Fibroblast of the aortic adventitia (primary cell): ENCODE results near the gene RHEX. TPM values are rescaled to one million over a fixed set of nuclear protein-coding genes. Genes with fewer than 3 reads are reported as not detected.

Source experiments
- DNase-seq: peaks from one replicate; pipeline ENCODE4 v3.0.0-alpha.2; 2010; ENCODE audit warnings: low read depth
- H3K4me3 ChIP-seq: 2 replicates; pipeline ENCODE4 v1.5.1; 2011; ENCODE audit warnings: low read depth, mild to moderate bottlenecking, control low read depth, low read length, moderate library complexity
- CTCF ChIP-seq: IDR thresholded peaks from 2 replicates; pipeline ENCODE4 v1.5.1; 2011; ENCODE audit warnings: mild to moderate bottlenecking, low read length, control low read depth, inconsistent platforms; ENCODE audit not compliant: insufficient read depth
- total RNA-seq: library from RNA; depleted of rRNA; stranded (reverse); fragments of >200 nt; gene quantifications from 2 replicates; pipeline ENCODE4 v1.2.3, GENCODE V29; 2012; ENCODE audit warnings: low replicate concordance

RHEX gene
- total RNA-seq, 1 donor, result not detected

- H3K4me3 ChIP-seq, result peak within 1 kb of the TSS; percentile 50
- DNase-seq, result peak; percentile 32
- TF ChIP-seq CTCF, result no peak
Observed at GRCh38 chr1:206117151-206117948, 64.4 kb downstream of the RHEX start, which contains the start of gene AVPR1B. Gene AVPR1B (minus strand): TSS chr1:206117388. CDS start chr1:206116890, 498 bp downstream.

- no peak for TF ChIP-seq CTCF
- no peak for DNase-seq
- no peak overlapping the region for H3K4me3 ChIP-seq
Observed at GRCh38 chr1:206120406-206120805, 67.4 kb downstream of the RHEX start.

GRCh38 chr1:206121269-206121668, 68.3 kb downstream of the RHEX start:
- DNase-seq, result no peak
- TF ChIP-seq CTCF, result no peak

GRCh38 chr1:206122686-206123085, 69.7 kb downstream of the RHEX start:
- DNase-seq, result no peak
- no peak overlapping the region for H3K4me3 ChIP-seq
- TF ChIP-seq CTCF, result no peak

More at GRCh38 chr1:206121269-206121668, 68.3 kb downstream of the RHEX start:
- H3K4me3 ChIP-seq, result no peak overlapping the region

GRCh38 chr1:206125346-206125745, 72.4 kb downstream of the RHEX start:
- H3K4me3 ChIP-seq, result no peak overlapping the region
- TF ChIP-seq CTCF, result no peak
- DNase-seq, result no peak

GRCh38 chr1:206127336-206127735, 74.4 kb downstream of the RHEX start:
- DNase-seq, result no peak
- no peak for TF ChIP-seq CTCF
- H3K4me3 ChIP-seq, result no peak overlapping the region
